GM19324 (cell line): ENCODE data around the gene CLVS2.

ENCODE experiments used
- ATAC-seq: cut with Tn5 transposase; IDR thresholded peaks from one replicate; pipeline ENCODE4 v1.9.1; 2021; ENCODE audit warnings: mild to moderate bottlenecking, moderate library complexity; ENCODE audit not compliant: unreplicated experiment, low FRiP score

Gene CLVS2

GRCh38 chr6:123117145-123117908, 121.3 kb downstream of the CLVS2 start:
- ATAC-seq, result no peak

GRCh38 chr6:123118811-123119210, 122.8 kb downstream of the CLVS2 start:
- no peak for ATAC-seq
